OCI-LY1 (cell line): ENCODE data around the gene PAQR6.

ENCODE experiments used
- H2AFZ ChIP-seq: fragments of 200-600 bp; sonication (generic), shearing (Covaris generic); 2 replicates; pipeline ENCODE4 v1.6.0; 2014; ENCODE audit warnings: antibody characterized with exemption, mild to moderate bottlenecking, low read length
- H3F3A ChIP-seq: fragments of 200-600 bp; sonication (generic), shearing (Covaris generic); 2 replicates; pipeline ENCODE4 v1.6.0; 2014; ENCODE audit warnings: mild to moderate bottlenecking, antibody characterized with exemption, low read length, moderate library complexity; ENCODE audit not compliant: insufficient read depth
- H3K27ac ChIP-seq: fragments of 200-600 bp; sonication (generic); 2 replicates; pipeline ENCODE4 v1.5.1; 2014; ENCODE audit warnings: low read length, mixed run types, mild to moderate bottlenecking, low read depth; ENCODE audit not compliant: poor library complexity, severe bottlenecking
- H3K27me3 ChIP-seq: fragments of 200-600 bp; sonication (generic); 2 replicates; pipeline ENCODE4 v1.6.0; 2014; ENCODE audit warnings: antibody characterized with exemption, mild to moderate bottlenecking, low read length, moderate library complexity; ENCODE audit not compliant: insufficient read depth
- H3K36me3 ChIP-seq: fragments of 200-600 bp; sonication (generic); 2 replicates; pipeline ENCODE4 v1.6.1; 2014; ENCODE audit warnings: mild to moderate bottlenecking, antibody characterized with exemption, low read length, moderate library complexity, mixed read lengths; ENCODE audit not compliant: insufficient read depth
- H3K4me1 ChIP-seq: fragments of 200-600 bp; sonication (generic); 2 replicates; pipeline ENCODE4 v1.5.1; 2014; ENCODE audit warnings: mild to moderate bottlenecking, low read length, moderate library complexity; ENCODE audit not compliant: insufficient read depth, severe bottlenecking
- H3K4me2 ChIP-seq: fragments of 200-600 bp; sonication (generic), shearing (Covaris generic); 2 replicates; pipeline ENCODE4 v1.6.1; 2014; ENCODE audit warnings: low read length
- H3K4me3 ChIP-seq: fragments of 200-600 bp; sonication (generic); 2 replicates; pipeline ENCODE4 v1.5.1; 2014; ENCODE audit warnings: low read length, low read depth, mild to moderate bottlenecking, mixed read lengths; ENCODE audit not compliant: poor library complexity, severe bottlenecking
- H3K79me2 ChIP-seq: fragments of 200-600 bp; shearing (Covaris generic); 2 replicates; pipeline ENCODE4 v1.6.1; 2016; ENCODE audit warnings: mixed run types, low read length, mixed read lengths; ENCODE audit not compliant: insufficient read depth
- H3K9ac ChIP-seq: fragments of 200-600 bp; sonication (generic), shearing (Covaris generic); 2 replicates; pipeline ENCODE4 v1.6.1; 2014; ENCODE audit warnings: mild to moderate bottlenecking, low read length, mixed read lengths
- H3K9me2 ChIP-seq: fragments of 200-600 bp; sonication (generic), shearing (Covaris generic); 2 replicates; pipeline ENCODE4 v1.6.1; 2014; ENCODE audit warnings: low read depth, mild to moderate bottlenecking, low read length, mixed read lengths
- H3K9me3 ChIP-seq: fragments of 200-600 bp; shearing (Covaris generic); 2 replicates; pipeline ENCODE4 v1.6.1; 2014; ENCODE audit warnings: low read length, mixed read lengths
- H4K20me1 ChIP-seq: fragments of 200-600 bp; sonication (generic), shearing (Covaris generic); 2 replicates; pipeline ENCODE4 v1.6.0; 2016; ENCODE audit warnings: mild to moderate bottlenecking, low read length; ENCODE audit not compliant: insufficient read depth
- CTCF ChIP-seq: fragments of 200-600 bp; sonication (generic), shearing (Covaris generic); IDR thresholded peaks from 2 replicates; pipeline ENCODE4 v1.5.1; 2017; ENCODE audit warnings: mild to moderate bottlenecking, antibody characterized with exemption, low read length, moderate library complexity, mixed read lengths
- EZH2 ChIP-seq: fragments of 200-600 bp; sonication (generic), shearing (Covaris generic); IDR thresholded peaks from 2 replicates; pipeline ENCODE4 v1.8.0; 2017; ENCODE audit warnings: borderline replicate concordance, mixed run types, mild to moderate bottlenecking, antibody characterized with exemption, low read length, moderate library complexity, mixed read lengths

The PAQR6 gene

DNA sequence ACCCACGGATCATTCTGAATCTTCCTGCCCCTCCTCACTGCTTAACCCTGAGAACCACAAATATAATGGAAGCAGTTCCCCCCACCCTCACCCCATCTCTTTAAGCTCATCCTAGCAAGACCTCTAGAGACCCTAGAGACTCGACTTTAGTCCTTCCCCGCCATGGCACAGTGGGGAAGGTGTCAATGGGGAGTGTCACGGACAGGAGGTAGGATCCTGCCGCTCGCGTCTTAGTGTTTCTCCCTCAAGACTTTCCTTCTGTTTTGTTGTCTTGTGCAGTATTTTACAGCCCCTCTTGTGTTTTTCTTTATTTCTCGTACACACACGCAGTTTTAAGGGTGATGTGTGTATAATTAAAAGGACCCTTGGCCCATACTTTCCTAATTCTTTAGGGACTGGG, 35.7 kb downstream of the PAQR6 start:
- TF ChIP-seq EZH2 (no peak), CTCF (no peak)
- Histone ChIP-seq H3K4me2 (peak overlapping the region; percentile 88), H4K20me1 (no peaks in the 10 kb centered on the region), H3K9me3 (no peaks in the 10 kb centered on the region), H3K4me3 (peak overlapping the region; percentile 80), H3K27me3 (no peaks in the 10 kb centered on the region), H3K9ac (peak overlapping the region; percentile 74), H3K9me2 (no peaks in the 10 kb centered on the region), H3K27ac (peak overlapping the region; percentile 80), H3K79me2 (peaks cover 7% of the 10 kb centered on the region; the same call in 1 of the 2 replicates), H2AFZ (no peak overlapping the region), H3F3A (no peaks in the 10 kb centered on the region), H3K4me1 (peaks cover 19% of the 10 kb centered on the region), H3K36me3 (peaks cover 45% of the 10 kb centered on the region; the same call in 1 of the 2 replicates)

GRCh38 chr1:156211243-156211642, 36.6 kb downstream of the PAQR6 start:
- H3K27ac ChIP-seq: no peak overlapping the region
- H3K9me2 ChIP-seq: no peaks in the 10 kb centered on the region
- H3K9me3 ChIP-seq: no peaks in the 10 kb centered on the region
- no peak overlapping the region for H3K4me3 ChIP-seq
- H3K79me2 ChIP-seq: peaks cover 7% of the 10 kb centered on the region; the same call in 1 of the 2 replicates
- no peaks in the 10 kb centered on the region for H4K20me1 ChIP-seq
- H3K4me1 ChIP-seq: peaks cover 19% of the 10 kb centered on the region
- H3K27me3 ChIP-seq: no peaks in the 10 kb centered on the region
- H3K36me3 ChIP-seq: peaks cover 51% of the 10 kb centered on the region
- no peak overlapping the region for H2AFZ ChIP-seq
- no peak for TF ChIP-seq CTCF
- no peak for TF ChIP-seq EZH2
- no peak overlapping the region for H3K4me2 ChIP-seq
- H3F3A ChIP-seq: no peaks in the 10 kb centered on the region
- H3K9ac ChIP-seq: no peak overlapping the region

DNA sequence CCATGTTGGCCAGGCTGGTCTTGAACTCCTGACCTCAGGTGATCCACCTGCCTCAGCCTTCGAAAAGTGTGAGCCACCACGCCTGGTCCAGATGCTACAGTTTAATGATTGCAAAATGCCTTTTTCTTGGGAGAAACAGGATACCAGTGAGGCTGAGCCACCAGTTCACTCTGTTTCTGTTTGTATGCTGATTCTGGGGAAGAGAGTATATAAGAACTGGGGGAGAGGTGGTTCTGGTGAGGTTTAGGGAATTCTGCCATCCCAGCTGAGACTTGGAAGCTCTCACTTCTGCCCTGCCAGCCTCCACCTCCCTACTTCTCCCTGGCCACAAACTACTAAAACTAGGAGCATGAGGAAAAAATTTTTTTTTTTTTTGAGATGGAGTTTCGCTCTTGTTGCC, 43.2 kb downstream of the PAQR6 start:
- H3K79me2 ChIP-seq: no peaks in the 10 kb centered on the region; the same call in 1 of the 2 replicates
- H3K9me2 ChIP-seq: no peaks in the 10 kb centered on the region
- H3K36me3 ChIP-seq: peaks cover 56% of the 10 kb centered on the region
- no peak overlapping the region for H3K4me3 ChIP-seq
- no peak for TF ChIP-seq EZH2
- TF ChIP-seq CTCF: no peak
- no peak overlapping the region for H3K27ac ChIP-seq
- H3K9ac ChIP-seq: no peak overlapping the region
- no peaks in the 10 kb centered on the region for H3K4me1 ChIP-seq
- no peak overlapping the region for H2AFZ ChIP-seq
- no peak overlapping the region for H3K4me2 ChIP-seq
- no peaks in the 10 kb centered on the region for H3K27me3 ChIP-seq
- H4K20me1 ChIP-seq: no peaks in the 10 kb centered on the region
- no peaks in the 10 kb centered on the region for H3F3A ChIP-seq
- no peaks in the 10 kb centered on the region for H3K9me3 ChIP-seq
